A673 (cell line): ENCODE results near the gene MYH16.
"Not testable (repeated sequence)": the region's sequence is repeated elsewhere in the genome, so short reads cannot be mapped to it uniquely, and the experiment has no call there.

Source experiments
- EZH2 ChIP-seq: fragments of 200-600 bp; sonication (generic); IDR thresholded peaks from 2 replicates; pipeline ENCODE4 v1.6.1; 2017; ENCODE audit warnings: borderline replicate concordance, low read depth, mild to moderate bottlenecking, mixed read lengths, antibody characterized with exemption, low read length; ENCODE audit not compliant: poor library complexity, severe bottlenecking
- TF ChIP-seq, protein P1 (sequence below): fragments of 300-800, 200-600 bp; sonication (generic); conservative IDR thresholded peaks from 2 replicates; pipeline ENCODE4 v1.5.1; 2017; ENCODE audit warnings: low read depth, mild to moderate bottlenecking, antibody characterized with exemption, low read length, moderate library complexity, mixed read lengths

DNA sequence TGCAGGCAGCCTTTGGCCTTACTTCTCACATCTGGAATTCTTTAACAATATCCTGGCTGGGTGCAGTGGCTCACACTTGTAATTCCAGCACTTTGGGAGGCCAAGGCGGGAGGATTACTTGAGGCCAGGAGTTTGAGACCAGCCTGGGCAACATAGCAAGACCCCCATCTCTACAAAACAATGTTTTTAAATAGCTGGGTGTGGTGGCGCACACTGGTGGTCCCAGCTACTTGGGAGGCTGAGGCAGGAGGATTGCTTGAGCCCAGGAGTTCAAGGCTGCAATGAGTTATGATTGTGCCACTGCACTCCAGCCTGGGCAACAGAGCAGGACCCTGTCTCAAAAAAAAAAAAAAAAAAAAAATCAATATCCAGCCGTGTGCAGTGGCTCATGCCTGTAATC is 17.5 kb downstream of the MYH16 start:
- TF ChIP-seq, protein P1, sequence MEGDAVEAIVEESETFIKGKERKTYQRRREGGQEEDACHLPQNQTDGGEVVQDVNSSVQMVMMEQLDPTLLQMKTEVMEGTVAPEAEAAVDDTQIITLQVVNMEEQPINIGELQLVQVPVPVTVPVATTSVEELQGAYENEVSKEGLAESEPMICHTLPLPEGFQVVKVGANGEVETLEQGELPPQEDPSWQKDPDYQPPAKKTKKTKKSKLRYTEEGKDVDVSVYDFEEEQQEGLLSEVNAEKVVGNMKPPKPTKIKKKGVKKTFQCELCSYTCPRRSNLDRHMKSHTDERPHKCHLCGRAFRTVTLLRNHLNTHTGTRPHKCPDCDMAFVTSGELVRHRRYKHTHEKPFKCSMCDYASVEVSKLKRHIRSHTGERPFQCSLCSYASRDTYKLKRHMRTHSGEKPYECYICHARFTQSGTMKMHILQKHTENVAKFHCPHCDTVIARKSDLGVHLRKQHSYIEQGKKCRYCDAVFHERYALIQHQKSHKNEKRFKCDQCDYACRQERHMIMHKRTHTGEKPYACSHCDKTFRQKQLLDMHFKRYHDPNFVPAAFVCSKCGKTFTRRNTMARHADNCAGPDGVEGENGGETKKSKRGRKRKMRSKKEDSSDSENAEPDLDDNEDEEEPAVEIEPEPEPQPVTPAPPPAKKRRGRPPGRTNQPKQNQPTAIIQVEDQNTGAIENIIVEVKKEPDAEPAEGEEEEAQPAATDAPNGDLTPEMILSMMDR = not testable (repeated sequence)
- TF ChIP-seq EZH2 = not testable (repeated sequence)
